GM19452 (cell line): ENCODE data around the gene EEA1.

Experiments
- ATAC-seq: cut with Tn5 transposase; IDR thresholded peaks from one replicate; pipeline ENCODE4 v1.9.1; 2021; ENCODE audit not compliant: unreplicated experiment

Gene EEA1

GRCh38 chr12:92890601-92891106 lies 38.4 kb downstream of the EEA1 start:
- no peak for ATAC-seq

- ATAC-seq = no peak
These were observed 43.0 kb downstream of the EEA1 start for GRCh38 chr12:92886131-92886530.

GRCh38 chr12:92879698-92880322 lies 49.3 kb downstream of the EEA1 start:
- ATAC-seq = no peak

GRCh38 chr12:92877904-92878303 lies 51.2 kb downstream of the EEA1 start:
- ATAC-seq = no peak

- ATAC-seq = no peak
These were observed 52.6 kb downstream of the EEA1 start for GRCh38 chr12:92876496-92876895.

- no peak for ATAC-seq
These were observed 58.0 kb downstream of the EEA1 start for GRCh38 chr12:92871116-92871515.

- ATAC-seq = no peak
These were observed 62.7 kb downstream of the EEA1 start for GRCh38 chr12:92866418-92866817.

GRCh38 chr12:92863251-92863650 lies 65.8 kb downstream of the EEA1 start:
- no peak for ATAC-seq

GRCh38 chr12:92861381-92861780 lies 67.7 kb downstream of the EEA1 start:
- ATAC-seq = no peak

- no peak for ATAC-seq
These were observed 68.6 kb downstream of the EEA1 start for GRCh38 chr12:92860521-92860920.

GRCh38 chr12:92859650-92860386 lies 69.3 kb downstream of the EEA1 start:
- no peak for ATAC-seq

- ATAC-seq = no peak
These were observed 71.3 kb downstream of the EEA1 start for GRCh38 chr12:92857818-92858217.

GRCh38 chr12:92854344-92854743 lies 74.8 kb downstream of the EEA1 start:
- ATAC-seq = no peak

- no peak for ATAC-seq
These were observed 80.4 kb downstream of the EEA1 start for GRCh38 chr12:92848740-92849139.

- no peak for ATAC-seq
These were observed 81.7 kb downstream of the EEA1 start for GRCh38 chr12:92847368-92847767.

GRCh38 chr12:92845329-92845728 lies 83.8 kb downstream of the EEA1 start:
- no peak for ATAC-seq

GRCh38 chr12:92844151-92844763 lies 84.8 kb downstream of the EEA1 start:
- no peak for ATAC-seq

GRCh38 chr12:92829686-92830282 lies 99.3 kb downstream of the EEA1 start:
- no peak for ATAC-seq

- no peak for ATAC-seq
These were observed 100.5 kb downstream of the EEA1 start for GRCh38 chr12:92828565-92828964.

- no peak for ATAC-seq
These were observed 101.2 kb downstream of the EEA1 start for GRCh38 chr12:92827836-92828431.

- no peak for ATAC-seq
These were observed 108.0 kb downstream of the EEA1 start for GRCh38 chr12:92821142-92821541.
